Endometrial microvascular endothelial cells (primary cell): Measurements from ENCODE around the gene RCOR2. TPM values are rescaled to one million over a fixed set of nuclear protein-coding genes. Genes with fewer than 3 reads are reported as not detected.
"Not testable (repeated sequence)": the region's sequence is repeated elsewhere in the genome, so short reads cannot be mapped to it uniquely, and the experiment has no call there.

Experiments
- in situ Hi-C: cut with HindIII; loops from 2 replicates; pipeline ENCODE4 v1.10.0; 2017; ENCODE audit warnings: low sequenced_read_pairs, low pct_unique_long_range_greater_than_20kb; ENCODE audit errors: inconsistent ontology term
- total RNA-seq: library from RNA; depleted of rRNA; stranded (reverse); fragments of >200 nt; gene quantifications from one replicate; pipeline ENCODE4 v1.2.3, GENCODE V29; 2015; ENCODE audit errors: inconsistent ontology term

RCOR2 gene
- not detected for total RNA-seq

DNA sequence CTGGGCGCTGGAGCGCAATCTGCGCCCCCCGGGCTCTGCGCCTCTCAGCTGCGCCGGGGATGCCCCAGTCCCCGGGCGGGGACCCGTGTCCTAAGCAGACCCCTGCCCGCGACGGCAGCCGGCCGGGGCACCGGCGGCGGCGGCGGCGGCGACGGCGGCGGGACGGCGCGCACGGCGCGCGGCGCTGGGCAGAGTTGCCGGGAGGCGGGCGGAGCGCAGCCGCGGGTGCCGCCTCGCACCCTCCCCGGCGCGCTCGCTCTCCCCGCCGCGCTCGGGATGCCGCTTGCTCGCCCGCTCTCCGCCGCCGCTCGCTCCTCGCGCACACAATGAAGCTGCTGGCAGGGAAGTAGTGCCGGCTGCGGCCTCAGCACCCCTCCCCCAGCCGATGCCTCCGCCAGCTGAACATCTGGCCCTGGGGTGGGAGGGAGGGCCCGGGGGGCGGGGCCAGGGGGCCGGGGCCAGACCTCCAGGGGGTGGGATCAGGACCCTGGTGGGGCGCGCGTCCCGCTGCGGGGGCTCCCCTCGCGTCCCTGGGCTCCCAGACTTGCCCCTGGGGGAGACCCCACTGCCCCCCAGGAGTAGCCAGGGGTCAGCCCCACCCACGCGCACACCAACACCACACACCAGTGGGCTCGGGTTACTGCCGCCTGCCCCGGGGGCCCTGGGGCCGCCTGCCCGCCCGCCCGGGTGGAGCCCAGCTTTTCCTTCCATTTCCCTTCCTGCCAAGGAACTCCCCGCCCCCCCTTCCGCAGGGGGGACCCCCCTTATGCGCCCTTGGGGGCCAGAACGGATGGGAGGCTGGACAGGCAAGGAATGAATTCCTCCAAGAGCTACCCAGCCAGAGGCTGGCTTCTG, at the start of gene RCOR2:
Gene RCOR2, minus strand, starts transcription at position 328 of the 855 bp plus-strand sequence. CDS start 708 bp downstream, outside the sequence.
- in situ Hi-C loops, result no loop called here

GRCh38 chr11:63966444-63966843, 49.5 kb upstream of the RCOR2 start:
- in situ Hi-C loops, result no loop called here

- in situ Hi-C loops, result not testable (repeated sequence)
These were observed 46.9 kb upstream of the RCOR2 start for GRCh38 chr11:63963895-63964294.

DNA sequence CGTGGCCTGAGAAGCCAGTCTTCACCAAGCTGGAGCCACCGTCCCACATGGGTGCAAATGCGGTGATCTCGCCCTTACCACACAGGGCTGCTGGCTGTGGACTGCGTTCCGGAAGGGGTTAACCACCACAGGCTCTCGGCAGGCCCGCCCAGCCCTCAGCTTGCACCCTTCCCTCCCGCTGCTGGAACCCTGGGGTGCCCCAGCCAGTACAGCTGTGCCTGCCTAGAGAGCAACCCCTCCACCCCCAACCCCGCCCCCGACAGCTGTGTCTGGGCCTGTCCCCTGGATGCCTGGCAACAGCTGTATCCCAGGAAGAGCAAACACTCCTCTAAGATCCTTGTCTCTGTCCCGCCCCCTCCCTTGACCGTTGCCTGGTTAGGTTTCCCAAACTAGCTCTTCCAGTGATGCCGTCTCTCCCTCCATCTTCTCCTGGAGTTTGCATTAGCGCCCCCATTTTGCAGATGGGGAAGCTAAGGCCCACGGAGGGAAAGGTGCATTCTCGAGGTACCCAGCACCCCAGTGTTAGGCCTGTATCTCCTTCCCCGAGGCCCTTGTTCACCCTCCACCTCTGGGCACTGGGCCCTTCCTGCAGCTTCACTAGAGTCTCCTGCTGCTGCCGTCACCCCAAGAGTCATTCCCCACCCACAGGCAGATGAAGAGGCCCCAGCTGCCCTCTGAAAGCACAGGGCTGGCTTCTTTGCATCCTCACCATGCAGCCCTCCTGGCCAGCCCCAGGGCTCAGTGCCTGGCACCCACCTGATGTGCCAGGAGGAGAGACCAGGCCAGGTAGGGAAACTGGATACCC, 44.8 kb upstream of the RCOR2 start:
- in situ Hi-C loops, result no loop called here

DNA sequence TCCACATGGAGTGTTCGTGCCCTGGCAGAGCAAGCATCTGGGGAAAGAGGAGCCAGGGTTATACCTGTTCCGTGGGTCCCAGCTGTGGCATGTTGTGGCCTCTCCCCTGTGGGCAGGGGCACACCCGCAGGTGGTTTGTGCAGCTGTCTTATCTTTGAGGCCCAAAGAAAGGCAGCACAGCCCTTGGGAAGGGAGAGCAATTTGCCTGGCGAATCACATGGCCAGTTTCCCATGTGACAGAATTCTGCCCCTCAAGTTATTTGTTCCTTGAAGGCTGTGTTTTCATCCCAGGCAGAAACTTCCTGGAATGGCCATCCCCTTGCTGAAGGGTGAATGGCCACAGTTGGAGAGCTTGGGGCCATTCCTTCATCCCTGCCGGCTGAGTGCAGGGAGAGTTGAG, 41.0 kb upstream of the RCOR2 start:
- in situ Hi-C loops, result no loop called here

DNA sequence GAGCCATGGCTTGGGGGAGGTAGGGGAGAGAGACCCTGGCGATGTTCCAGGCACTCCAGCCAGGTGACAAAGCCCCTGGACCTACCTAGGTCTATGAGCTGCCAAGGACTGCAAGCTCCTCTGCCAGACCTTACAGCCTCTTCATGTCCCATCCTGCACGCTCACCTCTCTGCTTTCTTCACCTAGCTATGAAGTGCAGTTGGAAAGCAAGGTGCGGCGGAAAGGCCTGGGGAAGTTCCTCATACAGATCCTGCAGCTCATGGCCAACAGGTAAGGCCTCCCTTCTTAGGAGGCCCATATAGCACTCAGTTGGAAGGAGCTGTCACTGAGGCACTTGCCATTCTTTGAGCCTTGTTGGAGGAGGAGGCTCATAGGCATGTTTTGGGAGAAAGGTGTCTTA, 35.6 kb upstream of the RCOR2 start:
- in situ Hi-C loops, result no loop called here

GRCh38 chr11:63951779-63952536, 35.0 kb upstream of the RCOR2 start:
- in situ Hi-C loops, result no loop called here

GRCh38 chr11:63945477-63946163, 28.7 kb upstream of the RCOR2 start:
- in situ Hi-C loops, result no loop called here

DNA sequence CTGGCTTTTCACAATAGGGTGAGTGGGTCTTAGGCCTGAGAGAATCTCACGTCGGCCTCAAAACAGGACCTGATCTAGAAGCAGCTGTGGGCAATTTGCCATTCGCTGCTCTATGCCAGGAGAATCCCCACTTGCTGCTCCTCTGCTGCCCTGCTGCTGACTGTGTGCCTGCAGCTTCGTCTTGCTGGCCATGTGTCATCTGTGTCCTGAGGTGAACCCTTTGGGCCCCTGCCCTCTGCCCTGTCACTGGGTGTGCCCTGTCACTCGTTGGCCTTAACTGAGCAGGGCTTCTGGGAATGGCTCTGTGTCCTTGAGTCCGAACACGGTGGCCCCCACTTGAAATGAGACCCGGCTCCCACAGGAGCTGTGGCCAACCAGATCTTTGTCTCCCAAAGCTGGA, 28.0 kb upstream of the RCOR2 start:
- in situ Hi-C loops, result no loop called here

GRCh38 chr11:63942803-63943202, 25.8 kb upstream of the RCOR2 start:
- in situ Hi-C loops, result no loop called here

DNA sequence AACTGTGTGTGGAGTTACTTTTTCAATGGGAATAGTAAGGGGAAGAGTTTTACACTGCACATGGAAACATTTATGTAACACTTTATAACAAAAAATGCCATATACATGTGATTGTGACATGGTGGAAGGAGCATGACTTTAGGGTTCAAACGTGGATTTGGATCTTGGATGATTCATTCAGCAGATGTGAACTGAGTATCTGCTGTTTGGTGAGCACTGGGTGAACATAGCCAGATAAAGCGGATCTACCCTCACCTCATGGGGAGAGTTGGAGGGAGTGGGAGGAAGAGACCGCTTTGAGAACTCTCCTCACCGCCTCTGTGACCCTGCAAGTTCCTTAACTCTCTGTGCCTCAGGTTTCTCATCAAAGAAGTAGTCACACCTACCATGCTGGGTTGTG, 24.9 kb upstream of the RCOR2 start:
- in situ Hi-C loops, result no loop called here

- in situ Hi-C loops, result no loop called here
These were observed 23.8 kb upstream of the RCOR2 start for GRCh38 chr11:63940786-63941185.

- in situ Hi-C loops, result no loop called here
These were observed 22.5 kb upstream of the RCOR2 start for GRCh38 chr11:63939397-63939891.

- in situ Hi-C loops, result no loop called here
These were observed 21.8 kb upstream of the RCOR2 start, which contains the start of gene NAA40 for GRCh38 chr11:63938479-63939396. NAA40 (plus strand) TSS chr11:63939002; CDS start chr11:63939097, 95 bp downstream.

- in situ Hi-C loops, result no loop called here
These were observed 20.9 kb upstream of the RCOR2 start for GRCh38 chr11:63937713-63938478.

- in situ Hi-C loops, result no loop called here
These were observed 16.5 kb upstream of the RCOR2 start for GRCh38 chr11:63933459-63933858.

DNA sequence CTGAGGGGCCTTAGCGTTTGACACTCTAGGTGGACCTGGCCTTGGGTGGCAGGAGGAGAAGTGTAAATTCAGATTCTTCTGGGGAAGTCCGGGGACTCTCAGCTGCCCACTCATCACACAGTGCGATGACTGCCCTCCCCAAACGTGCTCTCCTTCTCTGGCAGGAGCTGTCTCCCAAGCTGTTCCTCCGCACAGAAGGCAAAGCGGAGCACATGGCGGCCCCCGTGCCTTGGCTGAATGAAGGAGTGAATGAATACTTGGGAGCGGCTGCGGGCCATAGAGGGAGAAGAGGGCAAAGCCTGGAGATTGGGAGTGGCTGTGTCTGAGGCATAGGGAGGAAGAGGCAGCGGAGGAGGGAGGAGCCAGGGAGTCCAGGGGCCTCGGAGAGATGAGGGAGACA, 14.9 kb upstream of the RCOR2 start:
- in situ Hi-C loops, result no loop called here
